Measurements from ENCODE around the gene ABR.
A peak's percentile ranks its signal among the peaks of the same experiment; 100 is the strongest.
"Not testable (repeated sequence)": the region's sequence is repeated elsewhere in the genome, so short reads cannot be mapped to it uniquely, and the experiment has no call there.

Gene ABR

DNA sequence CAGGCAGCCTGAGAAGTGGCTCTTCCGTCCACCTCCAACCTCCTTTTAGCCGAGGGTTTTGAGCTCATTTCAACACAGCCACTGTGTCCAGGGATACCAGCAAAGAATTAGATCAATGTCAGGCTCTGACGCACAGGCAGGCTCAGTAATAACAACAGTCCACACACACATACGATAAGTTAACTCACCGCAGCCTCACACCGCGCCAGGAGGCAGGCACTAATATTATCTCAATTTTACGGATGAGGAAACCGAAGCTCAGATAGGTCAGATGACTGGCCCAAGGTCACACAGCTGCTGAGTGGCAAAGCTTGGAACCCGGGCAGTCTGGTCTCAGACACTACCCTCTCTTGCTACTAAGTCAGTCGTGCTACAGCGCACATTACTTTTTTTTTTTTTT lies 22.9 kb downstream of the ABR start:
- DNase-seq (ENCODE audit: low read depth, low spot score) = no peak
- no peak overlapping the region for H3K4me3 ChIP-seq (ENCODE audit: low read length)

- no peak for DNase-seq (ENCODE audit: low read depth, low spot score)
- no peak overlapping the region for H3K4me3 ChIP-seq (ENCODE audit: low read length)
Observed at GRCh38 chr17:1154704-1155103, 25.1 kb downstream of the ABR start.

DNA sequence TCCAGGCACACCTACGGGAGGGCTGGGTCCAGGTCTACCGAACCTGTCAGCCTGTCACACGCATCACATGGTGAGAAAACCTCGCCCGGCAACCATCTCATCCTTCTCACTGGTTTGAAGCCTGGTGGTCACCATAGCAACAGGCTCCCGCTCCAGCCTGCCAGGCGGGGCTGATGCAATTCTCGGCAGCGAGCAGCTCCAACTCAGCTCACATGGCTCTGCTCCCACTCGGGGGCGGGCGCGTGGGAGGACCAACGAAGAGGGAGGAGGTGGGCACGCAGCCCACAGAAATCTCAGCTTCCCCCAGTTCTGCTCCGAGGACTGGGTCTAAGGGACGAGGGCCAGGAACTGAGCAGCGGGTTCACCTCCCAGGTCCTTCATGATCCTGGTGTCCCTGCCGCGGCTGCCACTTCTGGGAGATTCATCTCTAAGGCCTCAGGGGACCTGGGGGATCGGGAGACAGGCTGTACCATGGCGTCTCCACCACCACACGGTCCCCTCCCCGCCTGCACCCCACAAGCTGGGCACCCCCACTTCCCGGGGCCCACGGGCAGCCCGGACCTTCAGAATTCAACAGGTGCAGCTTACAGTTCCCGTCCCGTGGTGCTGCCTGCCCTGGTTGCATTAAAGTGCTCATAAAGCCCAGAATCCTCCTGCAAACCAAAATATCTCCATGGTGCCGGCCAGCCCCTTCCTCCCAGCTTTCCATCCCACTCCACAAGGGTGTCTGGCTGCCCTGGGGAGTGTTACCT lies 25.8 kb downstream of the ABR start:
- peak; percentile 19 for DNase-seq (ENCODE audit: low read depth, low spot score)
- no peak overlapping the region for H3K4me3 ChIP-seq (ENCODE audit: low read length)

- DNase-seq (ENCODE audit: low read depth, low spot score); H3K4me3 ChIP-seq (ENCODE audit: low read length): not testable (repeated sequence)
Observed at GRCh38 chr17:1152582-1152981, 27.2 kb downstream of the ABR start.

DNA sequence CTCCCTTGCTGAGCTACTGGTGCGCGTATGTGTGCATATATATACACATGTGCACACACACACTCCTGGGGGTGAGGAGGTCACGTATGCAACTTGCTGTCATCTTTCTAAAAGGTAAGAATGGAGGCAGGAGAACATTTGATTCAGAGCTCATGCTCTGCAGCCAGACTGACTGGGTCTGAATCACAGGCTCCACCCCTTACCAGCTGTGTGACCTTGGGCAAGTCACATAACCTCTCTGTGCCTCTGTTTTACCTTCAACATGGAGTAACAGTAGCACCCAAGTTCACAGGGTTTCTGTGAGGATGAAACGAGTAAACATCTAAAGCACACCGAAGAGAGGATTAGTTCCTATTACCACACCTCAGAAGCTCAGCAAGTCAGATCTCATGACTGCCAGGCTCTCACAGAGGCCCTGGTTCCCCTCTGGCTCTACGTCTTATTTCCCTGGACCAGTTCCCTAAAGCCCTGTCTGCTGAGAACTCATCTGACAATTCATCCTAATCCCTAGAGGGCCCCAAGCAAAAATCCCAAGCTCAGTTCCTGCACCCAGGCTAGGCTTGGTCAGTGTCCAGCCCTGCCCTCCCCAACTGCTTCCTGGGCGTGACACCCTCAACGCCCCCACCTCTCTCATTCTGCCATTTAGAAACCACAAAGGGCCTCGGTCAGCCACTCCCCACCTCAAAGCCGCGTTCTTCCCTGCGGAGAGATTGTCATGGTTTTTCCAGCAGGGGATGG lies 28.7 kb downstream of the ABR start:
- no peak overlapping the region for H3K4me3 ChIP-seq (ENCODE audit: low read length)
- no peak for DNase-seq (ENCODE audit: low read depth, low spot score)

DNA sequence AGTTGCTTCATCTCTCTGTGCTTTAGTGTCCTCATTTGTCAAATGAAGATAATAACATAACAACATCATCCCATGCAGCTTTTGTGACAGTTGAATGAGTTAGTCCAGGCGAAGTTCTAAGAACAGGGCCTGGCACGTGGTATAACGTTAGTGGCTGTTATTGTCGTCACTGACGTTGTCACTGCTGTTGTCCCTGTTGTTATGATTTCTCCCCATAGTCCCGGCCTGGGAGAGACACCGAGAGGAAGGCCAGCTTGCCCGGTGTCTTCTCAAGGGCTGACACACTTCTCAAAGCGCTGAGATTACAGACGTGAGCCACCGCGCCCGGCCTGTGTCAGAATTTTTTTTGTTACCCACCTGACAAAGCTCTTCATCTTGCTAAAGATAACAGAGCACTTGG lies 29.9 kb downstream of the ABR start:
- no peak overlapping the region for H3K4me3 ChIP-seq (ENCODE audit: low read length)
- DNase-seq (ENCODE audit: low read depth, low spot score) = no peak

DNA sequence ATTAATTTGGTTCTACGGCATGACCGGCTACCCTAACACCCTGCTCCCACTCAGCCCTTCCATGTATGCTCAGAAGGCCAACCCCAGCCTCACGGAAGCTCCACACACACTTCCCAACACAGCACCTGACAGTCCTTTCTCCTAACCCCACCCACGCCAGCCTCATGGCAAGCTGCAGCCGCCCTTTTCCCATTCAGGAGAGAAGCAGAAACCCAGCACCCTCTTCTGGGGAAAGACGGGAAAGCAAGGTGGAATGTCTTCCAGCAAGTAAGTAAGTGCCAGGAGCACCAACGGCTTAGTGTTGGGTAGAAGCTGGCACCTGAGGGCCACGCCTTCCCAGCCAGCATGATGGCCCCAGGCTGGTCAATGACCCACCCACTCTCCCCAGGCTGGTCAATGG lies 32.1 kb downstream of the ABR start:
- no peak overlapping the region for H3K4me3 ChIP-seq (ENCODE audit: low read length)
- no peak for DNase-seq (ENCODE audit: low read depth, low spot score)

DNA sequence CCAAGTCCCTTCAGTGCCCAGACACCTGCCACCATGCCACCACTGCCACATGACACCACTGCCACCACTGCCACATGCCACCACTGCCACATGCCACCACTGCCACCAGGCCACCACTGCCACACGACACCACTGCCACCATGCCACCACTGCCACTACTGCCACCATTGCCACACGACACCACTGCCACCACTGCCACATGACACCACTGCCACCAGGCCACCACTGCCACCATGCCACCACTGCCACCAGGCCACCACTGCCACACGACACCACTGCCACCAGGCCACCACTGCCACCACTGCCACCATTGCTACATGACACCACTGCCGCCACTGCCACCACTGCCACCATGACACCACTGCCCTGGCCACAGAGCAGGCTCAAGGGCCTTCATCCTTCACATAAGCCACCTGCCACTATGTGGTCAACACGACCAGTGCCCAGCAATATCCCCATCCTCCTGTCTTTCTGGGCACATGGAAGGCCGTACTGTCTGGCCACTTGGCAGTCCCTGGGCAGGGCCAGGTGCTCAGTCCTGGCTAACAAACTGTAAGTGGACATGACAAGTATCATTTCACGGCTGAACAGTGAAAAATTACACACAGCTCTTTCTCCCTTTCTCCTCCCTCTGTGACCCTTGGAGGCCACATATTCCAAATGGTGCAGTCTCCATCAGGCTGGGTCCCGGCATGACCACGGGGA lies 33.1 kb downstream of the ABR start:
- no peak overlapping the region for H3K4me3 ChIP-seq (ENCODE audit: low read length)
- DNase-seq (ENCODE audit: low read depth, low spot score) = no peak

GRCh38 chr17:1145311-1145986 lies 34.3 kb downstream of the ABR start:
- no peak overlapping the region for H3K4me3 ChIP-seq (ENCODE audit: low read length)
- no peak for DNase-seq (ENCODE audit: low read depth, low spot score)

DNA sequence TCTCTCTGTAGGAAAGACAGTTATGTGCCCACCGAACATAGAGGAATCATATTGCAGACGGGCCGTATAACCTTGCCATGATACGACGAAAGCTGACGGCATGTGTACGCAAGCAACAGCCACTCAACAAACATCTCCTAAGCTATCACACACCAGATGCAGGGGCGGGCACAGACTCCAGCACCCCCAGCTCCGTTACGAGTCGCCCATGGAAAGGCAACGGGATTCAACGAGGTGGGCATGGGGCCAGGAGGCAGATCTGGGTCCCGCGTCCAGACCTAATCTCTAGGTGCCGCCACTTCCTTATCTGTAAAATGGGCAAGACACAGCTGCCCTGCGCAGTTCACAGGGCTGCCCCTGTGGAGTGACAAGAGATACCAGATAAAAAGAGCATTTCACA lies 35.6 kb downstream of the ABR start:
- H3K4me3 ChIP-seq (ENCODE audit: low read length) = no peak overlapping the region
- DNase-seq (ENCODE audit: low read depth, low spot score) = no peak

DNA sequence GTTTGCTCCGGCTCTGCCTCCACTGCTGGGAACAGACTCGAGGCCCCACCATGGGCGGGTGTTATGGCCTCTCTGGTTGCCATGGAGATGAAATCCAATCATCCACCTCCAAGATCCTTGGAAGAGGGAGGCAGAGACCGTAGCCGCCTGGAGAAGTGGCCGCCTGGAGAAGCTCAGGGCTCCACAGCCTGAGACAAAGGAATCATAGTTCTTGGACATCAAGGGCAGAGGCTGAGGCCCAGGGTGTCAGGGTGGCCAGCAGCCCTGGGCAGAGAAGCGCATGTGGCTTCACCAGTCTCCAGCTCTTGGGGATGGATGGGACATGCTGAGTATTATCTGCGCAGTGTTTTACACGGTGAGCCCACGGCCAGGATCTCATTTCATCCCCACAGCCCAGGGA lies 36.2 kb downstream of the ABR start:
- no peak for DNase-seq (ENCODE audit: low read depth, low spot score)
- no peak overlapping the region for H3K4me3 ChIP-seq (ENCODE audit: low read length)

DNA sequence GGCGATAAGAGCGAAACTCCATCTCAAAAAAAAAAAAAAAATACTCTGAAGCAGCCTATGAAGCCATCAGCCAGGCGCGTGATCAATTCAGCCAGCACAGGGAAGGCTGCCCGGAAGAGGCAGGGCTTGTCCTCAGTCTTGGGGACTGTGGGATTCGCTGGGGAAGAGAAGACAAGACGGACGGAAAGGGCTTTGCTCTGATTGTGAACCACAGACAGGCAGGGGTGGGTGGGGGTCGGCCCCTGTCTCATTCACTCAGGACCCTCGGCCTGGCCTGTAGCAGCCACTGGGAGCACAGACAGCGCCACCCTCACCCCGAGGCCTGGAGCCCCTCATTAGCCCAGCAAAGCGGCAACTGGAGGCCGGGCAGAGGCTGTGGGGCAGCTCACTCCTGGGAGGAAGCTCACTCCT lies 37.2 kb downstream of the ABR start:
- DNase-seq (ENCODE audit: low read depth, low spot score) = no peak

GRCh38 chr17:1137465-1137894 lies 42.3 kb downstream of the ABR start:
- peak overlapping the region; percentile 46 for H3K4me3 ChIP-seq (ENCODE audit: low read length)
- DNase-seq (ENCODE audit: low read depth, low spot score) = peak; percentile 91

More for the DNA sequence above, 37.2 kb downstream of the ABR start:
- no peak overlapping the region for H3K4me3 ChIP-seq (ENCODE audit: low read length)

- no peak for DNase-seq (ENCODE audit: low read depth, low spot score)
- H3K4me3 ChIP-seq (ENCODE audit: low read length) = no peak overlapping the region
Observed at GRCh38 chr17:1136748-1137147, 43.0 kb downstream of the ABR start.

GRCh38 chr17:1134634-1135324 lies 45.0 kb downstream of the ABR start:
- H3K4me3 ChIP-seq (ENCODE audit: low read length) = no peak overlapping the region
- no peak for DNase-seq (ENCODE audit: low read depth, low spot score)

DNA sequence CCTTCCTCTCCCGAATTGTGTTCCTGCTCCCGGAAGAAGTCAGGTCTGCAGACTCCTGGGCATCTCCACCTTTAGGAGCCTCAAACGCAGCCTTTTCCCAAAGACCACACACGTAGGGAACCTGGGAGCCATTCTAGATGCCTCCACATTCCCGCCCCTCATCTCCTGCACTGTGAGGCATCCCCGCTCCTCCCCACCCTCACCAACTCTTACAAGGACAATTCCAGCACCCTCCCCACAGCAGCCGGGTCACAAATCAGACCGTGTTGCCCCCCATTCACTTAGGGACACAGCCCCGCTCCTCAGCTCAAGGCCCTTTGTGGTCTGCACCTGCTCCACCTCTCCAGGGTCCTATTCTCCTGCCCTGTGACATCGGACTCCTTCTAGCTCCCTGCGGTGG lies 49.6 kb downstream of the ABR start:
- no peak for DNase-seq (ENCODE audit: low read depth, low spot score)
- H3K4me3 ChIP-seq (ENCODE audit: low read length) = no peak overlapping the region

GRCh38 chr17:1128463-1128862 lies 51.3 kb downstream of the ABR start:
- H3K4me3 ChIP-seq (ENCODE audit: low read length); DNase-seq (ENCODE audit: low read depth, low spot score): not testable (repeated sequence)

GRCh38 chr17:1126801-1127550 lies 52.8 kb downstream of the ABR start:
- H3K4me3 ChIP-seq (ENCODE audit: low read length) = no peak overlapping the region
- DNase-seq (ENCODE audit: low read depth, low spot score) = no peak

Measured in Jurkat, Clone E6-1 (cell line).